Natural killer cell treated with Interleukin-12 subunit alpha and Interleukin-12 subunit beta and Interleukin-15 and Interleukin-18, amount 100 ng/mL, for 72 hours (primary cell): ENCODE measurements around the gene AFF3. TPM values are rescaled to one million over a fixed set of nuclear protein-coding genes. Genes with fewer than 3 reads are reported as not detected.

Experiments used
- ATAC-seq, 2 donors: fragments of 150-1000 bp; cut with Tn5 transposase in 1 of 2; sonication (Bioruptor Pico), chemical (Tn5 transposase) in 1 of 2; 2 replicates each; pipeline ENCODE4 v1.10.0; 2021
- DNase-seq: peaks from one replicate; pipeline ENCODE4 v3.0.0; 2022; ENCODE audit warnings: low spot score
- H3K27ac Mint-ChIP-seq, 2 donors: 1 replicate in 1 of 2; 2 replicates in 1 of 2; pipeline ENCODE4 v1.8.0; 2022; ENCODE audit warnings: mixed read lengths in 2 of 2, mild to moderate bottlenecking in 1 of 2, moderate library complexity in 1 of 2
- H3K27me3 Mint-ChIP-seq, 2 donors: 1 replicate in 1 of 2; 2 replicates in 1 of 2; pipeline ENCODE4 v1.8.0; 2022; ENCODE audit warnings: mixed read lengths in 2 of 2
- H3K36me3 Mint-ChIP-seq: one replicate; pipeline ENCODE4 v1.8.0; 2022; ENCODE audit warnings: mixed read lengths
- H3K4me1 Mint-ChIP-seq, 2 donors: 1 replicate in 1 of 2; 2 replicates in 1 of 2; pipeline ENCODE4 v1.8.0; 2022; ENCODE audit warnings: low read depth in 2 of 2, mixed read lengths in 2 of 2, mild to moderate bottlenecking in 1 of 2
- H3K4me3 Mint-ChIP-seq: one replicate; pipeline ENCODE4 v1.8.0; 2022; ENCODE audit warnings: mixed read lengths
- H3K9me3 Mint-ChIP-seq: 2 replicates; pipeline ENCODE4 v1.8.0; 2022; ENCODE audit warnings: mixed read lengths
- total RNA-seq, 2 donors: library from RNA; stranded (reverse); gene quantifications; one replicate each; pipeline ENCODE4 v1.2.3, GENCODE V29; 2022

AFF3 gene
- total RNA-seq, 2 donors from 2014 or later: 1.5 TPM; not detected in 1

DNA sequence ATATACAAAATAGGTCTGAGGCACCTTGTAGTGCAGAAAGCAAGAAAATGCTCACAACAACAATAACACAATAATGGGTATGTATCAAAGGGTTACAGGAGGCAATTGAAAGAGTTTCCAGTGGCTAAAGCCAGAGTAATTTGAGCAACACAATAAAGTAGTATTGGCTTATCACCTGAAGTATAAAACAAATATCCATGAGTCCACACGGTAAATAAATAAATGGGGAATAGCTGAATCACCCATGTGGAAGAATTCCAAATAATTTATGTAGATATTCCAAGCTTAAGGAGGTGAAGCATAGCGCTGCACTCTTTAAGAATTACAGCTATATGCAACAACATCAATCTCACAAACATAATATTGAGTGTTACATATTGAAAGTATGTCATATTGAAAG, 110.8 kb downstream of the AFF3 start:
- no peak overlapping the region for H3K4me3 Mint-ChIP-seq
- H3K4me1 Mint-ChIP-seq: no peaks in the 10 kb centered on the region
- no peak for DNase-seq
- H3K36me3 Mint-ChIP-seq: no peaks in the 10 kb centered on the region
- H3K27me3 Mint-ChIP-seq: peaks cover 0 to 8% of the 10 kb centered on the region in 2 donors
- H3K27ac Mint-ChIP-seq: no peak overlapping the region
- ATAC-seq: no peak
- no peaks in the 10 kb centered on the region for H3K9me3 Mint-ChIP-seq

- no peak for DNase-seq
- H3K27ac Mint-ChIP-seq: no peak overlapping the region
- H3K4me3 Mint-ChIP-seq: no peak overlapping the region
- H3K36me3 Mint-ChIP-seq: no peaks in the 10 kb centered on the region
- H3K4me1 Mint-ChIP-seq: no peaks in the 10 kb centered on the region
- peaks cover 0 to 8% of the 10 kb centered on the region in 2 donors for H3K27me3 Mint-ChIP-seq
- no peak for ATAC-seq
- H3K9me3 Mint-ChIP-seq: no peaks in the 10 kb centered on the region
These were observed 112.9 kb downstream of the AFF3 start for GRCh38 chr2:100029460-100029859.

DNA sequence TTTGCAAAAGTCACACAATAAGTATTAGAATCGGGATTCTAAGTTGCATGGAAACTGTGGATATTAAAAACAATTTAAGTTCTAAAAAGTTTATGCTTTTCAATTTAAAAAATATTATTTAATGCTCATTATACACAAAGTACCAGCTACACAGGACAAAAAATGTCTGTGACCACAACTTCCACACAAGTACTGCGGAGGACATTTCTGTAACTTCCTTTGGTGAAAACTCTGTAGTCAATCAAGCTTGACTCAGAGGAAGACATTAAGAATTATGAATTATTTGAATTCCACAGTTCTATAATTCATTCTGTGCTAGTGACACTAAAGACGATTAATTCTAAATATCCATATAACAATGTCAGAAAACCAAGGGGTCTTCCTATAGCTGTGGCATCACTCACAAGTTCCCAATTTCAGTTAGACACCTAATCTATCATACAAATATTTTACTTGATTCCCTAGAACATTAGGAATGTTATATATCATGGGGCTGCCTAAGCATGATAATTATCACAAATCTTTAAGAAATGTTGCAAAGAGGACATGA, 120.5 kb downstream of the AFF3 start:
- Mint-ChIP-seq H3K27me3 (peaks cover 4 to 15% of the 10 kb centered on the region in 2 donors), H3K4me1 (no peaks in the 10 kb centered on the region), H3K27ac (no peak overlapping the region), H3K36me3 (no peaks in the 10 kb centered on the region), H3K4me3 (no peak overlapping the region), H3K9me3 (no peaks in the 10 kb centered on the region)
- ATAC-seq (no peak), DNase-seq (no peak)

- Mint-ChIP-seq H3K27ac (no peak overlapping the region), H3K4me1 (no peaks in the 10 kb centered on the region), H3K27me3 (peaks cover 4 to 15% of the 10 kb centered on the region in 2 donors), H3K9me3 (no peaks in the 10 kb centered on the region), H3K4me3 (no peak overlapping the region), H3K36me3 (no peaks in the 10 kb centered on the region)
- ATAC-seq: no peak
- DNase-seq: no peak
These were observed 122.9 kb downstream of the AFF3 start for GRCh38 chr2:100019499-100019898.

DNA sequence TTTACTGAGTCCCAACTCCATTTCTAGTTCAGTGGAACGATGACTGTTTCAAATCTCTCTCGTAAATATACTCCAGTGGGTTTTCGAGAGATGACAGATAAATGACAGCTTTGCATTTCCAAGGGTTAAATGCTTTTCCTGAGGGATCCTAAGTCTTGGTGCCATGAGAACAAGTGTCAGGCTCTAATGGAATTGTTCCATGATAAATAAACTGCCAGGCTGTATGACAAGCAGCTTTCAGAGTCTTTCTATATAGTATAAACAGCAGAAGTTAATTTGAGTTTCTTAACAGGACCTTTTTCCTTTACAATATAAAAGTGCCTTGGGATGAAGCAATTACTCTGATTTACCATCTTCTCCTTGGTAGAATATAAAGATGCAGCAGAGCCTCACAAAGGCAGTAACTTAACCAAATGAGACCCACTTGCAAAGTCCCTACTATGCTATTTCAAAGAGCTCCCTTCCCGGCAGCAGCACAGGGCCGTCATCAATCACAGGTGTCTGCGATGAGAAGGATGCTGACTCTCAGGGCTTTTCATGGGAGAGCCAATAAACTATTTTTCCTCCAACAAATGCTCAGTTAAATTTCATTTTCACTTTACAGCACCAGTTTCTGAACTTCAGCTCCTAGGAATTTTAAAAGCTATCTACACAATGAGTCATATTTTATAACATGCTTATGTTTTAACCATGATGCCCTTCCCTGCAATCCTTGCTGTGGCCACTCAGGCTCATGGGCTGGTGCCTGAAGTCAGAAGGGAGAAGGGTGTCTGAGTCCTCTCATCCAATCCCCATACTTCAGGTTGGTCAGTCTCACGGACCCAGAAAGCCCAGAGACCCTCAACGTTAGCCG, 123.8 kb downstream of the AFF3 start:
- DNase-seq: no peak

DNA sequence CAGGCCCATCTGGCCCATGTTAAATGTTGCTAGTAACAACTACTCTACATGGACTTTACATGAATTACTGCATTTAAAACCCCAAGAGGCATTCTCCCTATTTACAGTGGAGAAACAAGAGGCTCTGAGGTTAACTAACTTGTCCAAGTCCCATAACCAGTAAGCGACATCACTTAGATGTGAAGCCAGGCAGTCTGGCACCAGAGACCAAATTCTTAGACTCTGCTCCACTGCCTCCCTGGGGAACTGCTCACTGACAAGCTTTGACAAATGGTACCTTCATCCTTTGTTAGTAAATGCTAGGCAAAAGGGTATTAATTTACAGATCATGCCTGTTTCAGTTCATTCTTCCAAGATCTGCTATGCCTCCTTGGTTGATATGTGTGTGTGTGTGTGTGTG, 124.8 kb downstream of the AFF3 start:
- H3K4me3 Mint-ChIP-seq: no peak overlapping the region
- H3K9me3 Mint-ChIP-seq: no peaks in the 10 kb centered on the region
- H3K27me3 Mint-ChIP-seq: peaks cover 4 to 20% of the 10 kb centered on the region in 2 donors
- DNase-seq (no peak), ATAC-seq (no peak)
- no peak overlapping the region for H3K27ac Mint-ChIP-seq
- no peaks in the 10 kb centered on the region for H3K4me1 Mint-ChIP-seq
- no peaks in the 10 kb centered on the region for H3K36me3 Mint-ChIP-seq

More for the DNA sequence above, 123.8 kb downstream of the AFF3 start:
- H3K27ac Mint-ChIP-seq: no peak overlapping the region
- no peaks in the 10 kb centered on the region for H3K4me1 Mint-ChIP-seq
- no peak overlapping the region for H3K4me3 Mint-ChIP-seq
- H3K9me3 Mint-ChIP-seq: no peaks in the 10 kb centered on the region
- H3K36me3 Mint-ChIP-seq: no peaks in the 10 kb centered on the region
- no peak for ATAC-seq
- peaks cover 4 to 15% of the 10 kb centered on the region in 2 donors for H3K27me3 Mint-ChIP-seq

DNA sequence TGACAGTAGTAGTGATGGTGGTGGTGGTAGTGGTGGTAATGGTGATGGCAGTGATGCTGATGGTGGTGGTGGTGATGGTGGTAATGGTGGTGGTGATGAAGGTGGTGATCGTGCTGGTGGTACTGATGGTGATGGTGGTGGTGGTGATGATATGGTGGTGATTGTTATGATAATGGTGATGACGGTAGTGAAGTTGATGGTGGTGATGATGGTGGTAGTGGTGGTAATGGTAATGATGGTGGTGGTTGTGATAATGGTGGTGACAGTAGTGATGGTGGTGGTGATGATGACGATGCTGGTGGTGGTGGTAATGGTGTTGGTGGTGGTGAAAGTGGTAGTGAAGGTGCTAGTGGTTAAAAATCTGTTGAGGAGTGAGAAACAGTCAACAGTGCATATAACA, 125.6 kb downstream of the AFF3 start:
- no peak overlapping the region for H3K27ac Mint-ChIP-seq
- H3K27me3 Mint-ChIP-seq: peaks cover 4 to 20% of the 10 kb centered on the region in 2 donors
- H3K4me1 Mint-ChIP-seq: no peaks in the 10 kb centered on the region
- no peak for ATAC-seq
- no peaks in the 10 kb centered on the region for H3K9me3 Mint-ChIP-seq
- no peak for DNase-seq
- H3K4me3 Mint-ChIP-seq: no peak overlapping the region
- no peaks in the 10 kb centered on the region for H3K36me3 Mint-ChIP-seq

DNA sequence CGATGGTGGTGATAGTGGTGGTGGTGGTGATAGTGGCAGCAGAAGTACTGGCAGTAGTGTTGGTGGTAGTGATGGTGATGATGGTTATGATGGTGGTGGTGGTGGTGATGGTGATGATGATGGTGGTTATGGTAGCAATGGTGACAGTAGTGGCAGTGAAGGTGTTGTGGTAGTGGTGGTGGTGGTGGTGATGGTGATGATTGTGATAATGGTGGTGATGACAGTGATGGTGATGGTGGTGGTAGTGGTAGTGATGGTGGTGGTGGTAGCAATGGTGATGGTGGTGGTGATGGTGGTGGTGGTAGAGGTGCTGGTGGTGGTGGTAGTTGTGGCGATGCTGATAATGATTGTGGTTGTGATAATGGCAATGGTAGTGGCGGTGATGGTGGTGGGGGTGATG, 126.5 kb downstream of the AFF3 start:
- Mint-ChIP-seq H3K27me3 (peaks cover 4 to 16% of the 10 kb centered on the region in 2 donors), H3K36me3 (no peaks in the 10 kb centered on the region), H3K4me3 (no peak overlapping the region), H3K4me1 (no peaks in the 10 kb centered on the region), H3K9me3 (no peaks in the 10 kb centered on the region), H3K27ac (no peak overlapping the region)
- DNase-seq (no peak), ATAC-seq (no peak)

- DNase-seq: no peak
- H3K4me1 Mint-ChIP-seq: no peaks in the 10 kb centered on the region
These were observed 128.3 kb downstream of the AFF3 start for GRCh38 chr2:100013892-100014677.

GRCh38 chr2:100012561-100012960, 129.8 kb downstream of the AFF3 start:
- no peak overlapping the region for H3K27ac Mint-ChIP-seq
- H3K9me3 Mint-ChIP-seq: no peaks in the 10 kb centered on the region
- DNase-seq (no peak), ATAC-seq (no peak)
- no peaks in the 10 kb centered on the region for H3K36me3 Mint-ChIP-seq
- peaks cover 0 to 5% of the 10 kb centered on the region in 2 donors for H3K27me3 Mint-ChIP-seq
- H3K4me1 Mint-ChIP-seq: no peaks in the 10 kb centered on the region
- H3K4me3 Mint-ChIP-seq: no peak overlapping the region

More at GRCh38 chr2:100013892-100014677, 128.3 kb downstream of the AFF3 start:
- ATAC-seq: no peak
- no peaks in the 10 kb centered on the region for H3K9me3 Mint-ChIP-seq
- no peaks in the 10 kb centered on the region for H3K36me3 Mint-ChIP-seq
- H3K27me3 Mint-ChIP-seq: peaks cover 0 to 5% of the 10 kb centered on the region in 2 donors
- no peak overlapping the region for H3K4me3 Mint-ChIP-seq
- H3K27ac Mint-ChIP-seq: no peak overlapping the region

DNA sequence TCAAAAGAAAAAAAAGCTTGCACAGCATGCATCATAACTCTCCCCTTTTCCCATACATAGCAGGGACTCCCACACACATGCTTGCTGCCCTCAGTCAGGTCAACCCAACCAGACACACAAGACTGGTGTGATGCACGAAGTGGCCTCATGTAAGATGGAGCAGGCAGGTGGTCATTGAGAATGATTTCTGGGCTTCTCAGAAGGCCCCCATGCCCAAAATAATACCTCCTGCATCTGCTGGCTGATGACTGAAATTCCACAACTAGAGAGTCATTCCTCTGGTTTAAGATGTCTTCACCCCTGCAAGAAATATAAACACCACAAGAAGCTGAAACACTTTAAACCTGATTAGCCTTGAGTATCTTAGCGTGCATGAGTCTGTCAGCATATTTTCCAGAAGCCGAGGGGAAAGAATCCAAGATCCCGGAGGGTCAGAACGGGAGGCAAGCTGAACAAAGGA, 131.1 kb downstream of the AFF3 start:
- peaks cover 0 to 5% of the 10 kb centered on the region in 2 donors for H3K27me3 Mint-ChIP-seq
- H3K9me3 Mint-ChIP-seq: no peaks in the 10 kb centered on the region
- ATAC-seq (no peak), DNase-seq (no peak)
- no peak overlapping the region for H3K4me3 Mint-ChIP-seq
- no peaks in the 10 kb centered on the region for H3K4me1 Mint-ChIP-seq
- H3K36me3 Mint-ChIP-seq: no peaks in the 10 kb centered on the region
- H3K27ac Mint-ChIP-seq: no peak overlapping the region

DNA sequence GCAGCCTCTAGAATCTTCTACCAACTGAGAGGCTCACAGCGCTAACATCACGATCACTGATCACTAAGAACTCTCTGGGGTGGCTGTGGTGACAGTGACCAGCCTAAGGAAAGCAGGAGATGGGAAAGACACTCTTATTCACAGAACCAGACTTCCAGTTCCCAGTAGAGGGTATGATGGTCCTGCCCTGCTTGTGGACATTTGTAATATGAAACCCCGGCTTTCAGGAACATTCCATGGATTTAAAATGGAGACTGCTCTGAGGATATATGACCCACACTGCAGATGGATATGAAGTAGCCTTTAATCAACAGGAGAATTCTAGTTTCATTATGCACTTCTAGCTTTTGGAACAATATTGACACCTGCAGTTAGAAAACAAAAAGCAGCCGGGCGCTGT, 131.8 kb downstream of the AFF3 start:
- Mint-ChIP-seq H3K27ac (no peak overlapping the region), H3K4me3 (no peak overlapping the region), H3K4me1 (no peaks in the 10 kb centered on the region), H3K9me3 (no peaks in the 10 kb centered on the region), H3K36me3 (no peaks in the 10 kb centered on the region), H3K27me3 (peaks cover 0 to 5% of the 10 kb centered on the region in 2 donors)
- ATAC-seq: no peak
- DNase-seq: no peak

- DNase-seq (no peak), ATAC-seq (no peak)
- no peaks in the 10 kb centered on the region for H3K9me3 Mint-ChIP-seq
- peaks cover 0 to 5% of the 10 kb centered on the region in 2 donors for H3K27me3 Mint-ChIP-seq
- no peak overlapping the region for H3K4me3 Mint-ChIP-seq
- no peaks in the 10 kb centered on the region for H3K4me1 Mint-ChIP-seq
- no peak overlapping the region for H3K27ac Mint-ChIP-seq
- no peaks in the 10 kb centered on the region for H3K36me3 Mint-ChIP-seq
These were observed 132.6 kb downstream of the AFF3 start for GRCh38 chr2:100009743-100010142.

DNA sequence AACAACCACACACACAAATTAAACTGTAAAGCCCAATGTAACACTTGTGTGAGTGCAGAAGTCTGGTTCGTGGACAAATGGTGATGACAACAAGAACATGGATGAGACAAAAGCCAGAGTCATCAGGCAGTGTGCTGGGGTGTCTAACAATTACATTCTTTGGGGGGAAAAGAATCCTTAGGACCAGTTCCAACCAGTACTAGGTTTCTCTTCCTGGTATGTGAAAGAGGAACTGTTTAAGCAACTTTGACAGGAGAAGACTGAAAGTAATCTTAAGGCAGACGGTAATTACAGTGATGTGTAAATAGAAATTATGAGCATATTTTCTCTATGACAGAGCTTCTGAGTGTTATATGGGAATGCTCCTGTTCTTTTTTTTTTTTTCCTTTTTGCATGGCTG, 133.4 kb downstream of the AFF3 start:
- DNase-seq: no peak
- ATAC-seq: no peak
- no peaks in the 10 kb centered on the region for H3K9me3 Mint-ChIP-seq
- H3K27me3 Mint-ChIP-seq: peaks cover 0 to 5% of the 10 kb centered on the region in 2 donors
- no peaks in the 10 kb centered on the region for H3K36me3 Mint-ChIP-seq
- no peak overlapping the region for H3K27ac Mint-ChIP-seq
- H3K4me1 Mint-ChIP-seq: no peaks in the 10 kb centered on the region
- H3K4me3 Mint-ChIP-seq: no peak overlapping the region
